ENCODE data around the gene SLC11A2. TPM values are rescaled to one million over a fixed set of nuclear protein-coding genes. Genes with fewer than 3 reads are reported as not detected.

Gene SLC11A2
- total and polyA plus RNA-seq, 2 of the 13 experiments (the other 11 are each of a cell fraction or from before 2014, with no cell fraction given) = 71.7 to 77.0 TPM

GRCh38 chr12:51067229-51067628, 41.0 kb upstream of the SLC11A2 start:
- DNase-seq (ENCODE audit: low spot score) (peak; percentile 21), ATAC-seq (peak; percentile 58)
- TF ChIP-seq ZMYM3 (CRISPR knock-in tag; IDR thresholded peaks at IDR 0.05) (0 out of 2 replicates have a peak, but pooled peaks have one; percentile 14), ZNF460 (CRISPR knock-in tag; IDR thresholded peaks at IDR 0.05; ENCODE audit: borderline replicate concordance) (peak; percentile 75; the same call in 1 of the 2 replicates), NR2F6 (IDR thresholded peaks at IDR 0.05) (no peak), NR2F6 (CRISPR knock-in tag; IDR thresholded peaks at IDR 0.05) (peak; percentile 19; the same call in 1 of the 2 replicates), RARA (CRISPR knock-in tag; IDR thresholded peaks at IDR 0.05) (0 out of 2 replicates have a peak, but pooled peaks have one; percentile 5), SOX5 (CRISPR knock-in tag; IDR thresholded peaks at IDR 0.05; ENCODE audit: borderline replicate concordance) (no peak), ZNF768 (CRISPR knock-in tag; IDR thresholded peaks at IDR 0.05) (no peak), ZNF121 (CRISPR knock-in tag; IDR thresholded peaks at IDR 0.05) (0 out of 2 replicates have a peak, but pooled peaks have one; percentile 31), HNF4A (CRISPR knock-in tag; IDR thresholded peaks at IDR 0.05) (peak; percentile 66)
- TF ChIP-seq, protein P1, sequence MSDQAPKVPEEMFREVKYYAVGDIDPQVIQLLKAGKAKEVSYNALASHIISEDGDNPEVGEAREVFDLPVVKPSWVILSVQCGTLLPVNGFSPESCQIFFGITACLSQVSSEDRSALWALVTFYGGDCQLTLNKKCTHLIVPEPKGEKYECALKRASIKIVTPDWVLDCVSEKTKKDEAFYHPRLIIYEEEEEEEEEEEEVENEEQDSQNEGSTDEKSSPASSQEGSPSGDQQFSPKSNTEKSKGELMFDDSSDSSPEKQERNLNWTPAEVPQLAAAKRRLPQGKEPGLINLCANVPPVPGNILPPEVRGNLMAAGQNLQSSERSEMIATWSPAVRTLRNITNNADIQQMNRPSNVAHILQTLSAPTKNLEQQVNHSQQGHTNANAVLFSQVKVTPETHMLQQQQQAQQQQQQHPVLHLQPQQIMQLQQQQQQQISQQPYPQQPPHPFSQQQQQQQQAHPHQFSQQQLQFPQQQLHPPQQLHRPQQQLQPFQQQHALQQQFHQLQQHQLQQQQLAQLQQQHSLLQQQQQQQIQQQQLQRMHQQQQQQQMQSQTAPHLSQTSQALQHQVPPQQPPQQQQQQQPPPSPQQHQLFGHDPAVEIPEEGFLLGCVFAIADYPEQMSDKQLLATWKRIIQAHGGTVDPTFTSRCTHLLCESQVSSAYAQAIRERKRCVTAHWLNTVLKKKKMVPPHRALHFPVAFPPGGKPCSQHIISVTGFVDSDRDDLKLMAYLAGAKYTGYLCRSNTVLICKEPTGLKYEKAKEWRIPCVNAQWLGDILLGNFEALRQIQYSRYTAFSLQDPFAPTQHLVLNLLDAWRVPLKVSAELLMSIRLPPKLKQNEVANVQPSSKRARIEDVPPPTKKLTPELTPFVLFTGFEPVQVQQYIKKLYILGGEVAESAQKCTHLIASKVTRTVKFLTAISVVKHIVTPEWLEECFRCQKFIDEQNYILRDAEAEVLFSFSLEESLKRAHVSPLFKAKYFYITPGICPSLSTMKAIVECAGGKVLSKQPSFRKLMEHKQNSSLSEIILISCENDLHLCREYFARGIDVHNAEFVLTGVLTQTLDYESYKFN (CRISPR knock-in tag; conservative IDR thresholded peaks at IDR 0.05) = peak; percentile 20; the same call in 1 of the 2 replicates
- TF ChIP-seq, protein P2, sequence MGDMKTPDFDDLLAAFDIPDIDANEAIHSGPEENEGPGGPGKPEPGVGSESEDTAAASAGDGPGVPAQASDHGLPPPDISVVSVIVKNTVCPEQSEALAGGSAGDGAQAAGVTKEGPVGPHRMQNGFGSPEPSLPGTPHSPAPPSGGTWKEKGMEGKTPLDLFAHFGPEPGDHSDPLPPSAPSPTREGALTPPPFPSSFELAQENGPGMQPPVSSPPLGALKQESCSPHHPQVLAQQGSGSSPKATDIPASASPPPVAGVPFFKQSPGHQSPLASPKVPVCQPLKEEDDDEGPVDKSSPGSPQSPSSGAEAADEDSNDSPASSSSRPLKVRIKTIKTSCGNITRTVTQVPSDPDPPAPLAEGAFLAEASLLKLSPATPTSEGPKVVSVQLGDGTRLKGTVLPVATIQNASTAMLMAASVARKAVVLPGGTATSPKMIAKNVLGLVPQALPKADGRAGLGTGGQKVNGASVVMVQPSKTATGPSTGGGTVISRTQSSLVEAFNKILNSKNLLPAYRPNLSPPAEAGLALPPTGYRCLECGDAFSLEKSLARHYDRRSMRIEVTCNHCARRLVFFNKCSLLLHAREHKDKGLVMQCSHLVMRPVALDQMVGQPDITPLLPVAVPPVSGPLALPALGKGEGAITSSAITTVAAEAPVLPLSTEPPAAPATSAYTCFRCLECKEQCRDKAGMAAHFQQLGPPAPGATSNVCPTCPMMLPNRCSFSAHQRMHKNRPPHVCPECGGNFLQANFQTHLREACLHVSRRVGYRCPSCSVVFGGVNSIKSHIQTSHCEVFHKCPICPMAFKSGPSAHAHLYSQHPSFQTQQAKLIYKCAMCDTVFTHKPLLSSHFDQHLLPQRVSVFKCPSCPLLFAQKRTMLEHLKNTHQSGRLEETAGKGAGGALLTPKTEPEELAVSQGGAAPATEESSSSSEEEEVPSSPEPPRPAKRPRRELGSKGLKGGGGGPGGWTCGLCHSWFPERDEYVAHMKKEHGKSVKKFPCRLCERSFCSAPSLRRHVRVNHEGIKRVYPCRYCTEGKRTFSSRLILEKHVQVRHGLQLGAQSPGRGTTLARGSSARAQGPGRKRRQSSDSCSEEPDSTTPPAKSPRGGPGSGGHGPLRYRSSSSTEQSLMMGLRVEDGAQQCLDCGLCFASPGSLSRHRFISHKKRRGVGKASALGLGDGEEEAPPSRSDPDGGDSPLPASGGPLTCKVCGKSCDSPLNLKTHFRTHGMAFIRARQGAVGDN (CRISPR knock-in tag; IDR thresholded peaks at IDR 0.05) = 0 out of 2 replicates have a peak, but pooled peaks have one; percentile 9
- TF ChIP-seq, protein P3, sequence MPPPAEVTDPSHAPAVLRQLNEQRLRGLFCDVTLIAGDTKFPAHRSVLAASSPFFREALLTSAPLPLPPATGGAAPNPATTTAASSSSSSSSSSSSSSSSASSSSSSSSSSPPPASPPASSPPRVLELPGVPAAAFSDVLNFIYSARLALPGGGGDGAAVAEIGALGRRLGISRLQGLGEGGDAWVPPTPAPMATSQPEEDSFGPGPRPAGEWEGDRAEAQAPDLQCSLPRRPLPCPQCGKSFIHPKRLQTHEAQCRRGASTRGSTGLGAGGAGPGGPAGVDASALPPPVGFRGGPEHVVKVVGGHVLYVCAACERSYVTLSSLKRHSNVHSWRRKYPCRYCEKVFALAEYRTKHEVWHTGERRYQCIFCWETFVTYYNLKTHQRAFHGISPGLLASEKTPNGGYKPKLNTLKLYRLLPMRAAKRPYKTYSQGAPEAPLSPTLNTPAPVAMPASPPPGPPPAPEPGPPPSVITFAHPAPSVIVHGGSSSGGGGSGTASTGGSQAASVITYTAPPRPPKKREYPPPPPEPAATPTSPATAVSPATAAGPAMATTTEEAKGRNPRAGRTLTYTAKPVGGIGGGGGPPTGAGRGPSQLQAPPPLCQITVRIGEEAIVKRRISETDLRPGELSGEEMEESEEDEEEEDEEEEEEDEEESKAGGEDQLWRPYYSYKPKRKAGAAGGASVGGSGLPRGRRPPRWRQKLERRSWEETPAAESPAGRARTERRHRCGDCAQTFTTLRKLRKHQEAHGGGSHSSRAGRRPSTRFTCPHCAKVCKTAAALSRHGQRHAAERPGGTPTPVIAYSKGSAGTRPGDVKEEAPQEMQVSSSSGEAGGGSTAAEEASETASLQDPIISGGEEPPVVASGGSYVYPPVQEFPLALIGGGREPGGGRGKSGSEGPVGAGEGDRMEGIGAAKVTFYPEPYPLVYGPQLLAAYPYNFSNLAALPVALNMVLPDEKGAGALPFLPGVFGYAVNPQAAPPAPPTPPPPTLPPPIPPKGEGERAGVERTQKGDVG (CRISPR knock-in tag; IDR thresholded peaks at IDR 0.05; ENCODE audit: borderline replicate concordance) = 0 out of 2 replicates have a peak, but pooled peaks have one; percentile 33

More at GRCh38 chr12:51067229-51067628, 41.0 kb upstream of the SLC11A2 start:
- CTCF ChIA-PET (ENCODE audit: low intra/inter-chr PET ratio, low total read pairs) = no interaction called here
- H2AFZ ChIP-seq (ENCODE audit: low read length) = no peak overlapping the region
- H3K9ac ChIP-seq (ENCODE audit: insufficient read depth, low read depth, low read length) = no peak overlapping the region
- in situ Hi-C loops (cut with HindIII; ENCODE audit: extremely low pct_ligation_motif_present, low pct_unique_long_range_greater_than_20kb) = no loop called here
- POLR2A ChIA-PET = interaction anchor here (1.2 to 2.6 kb wide), 2 partner anchors 16 to 18 kb away, joined by 7 to 18 read pairs; partner anchors contain the start of gene CSRNP2
- no peak overlapping the region for H3K27ac ChIP-seq (ENCODE audit: extremely low read length, insufficient read depth, low read length)
- peaks cover 6 to 39% of the 10 kb centered on the region in 2 experiments for H3K36me3 ChIP-seq (replicated peaks in 1 of 2; ENCODE audit: control insufficient read depth in 1 of 2, insufficient read depth in 2 of 2, low read length in 2 of 2)
- BruUV-seq (replicated peaks) = no TSS peak
- FAIRE-seq = peak; percentile 73
- no peaks in the 10 kb centered on the region for H3K27me3 ChIP-seq (ENCODE audit: control insufficient read depth in 1 of 2, insufficient read depth in 2 of 2, low read length in 2 of 2)
- no peaks in the 10 kb centered on the region for H4K20me1 ChIP-seq (ENCODE audit: insufficient read depth, low read length)
- H3K4me1 ChIP-seq (ENCODE audit: insufficient read depth, low read length) = peaks cover 44% of the 10 kb centered on the region
- no peaks in the 10 kb centered on the region for H3K9me3 ChIP-seq (ENCODE audit: low read length)
- no peak overlapping the region for H3K4me2 ChIP-seq (ENCODE audit: low read depth, low read length)
- 43% methylated on average over 2 of the region's 4 CpGs for WGBS (ENCODE audit: low lambda C conversion rate)
- H3K4me3 ChIP-seq (replicated peaks in 1 of 3; ENCODE audit: insufficient read depth in 1 of 3, low read depth in 2 of 3, low read length in 3 of 3) = no peak overlapping the region
- H3K79me2 ChIP-seq (ENCODE audit: insufficient read depth, low read length) = no peaks in the 10 kb centered on the region
- intact Hi-C loops (cut with micrococcal nuclease; ENCODE audit: unreplicated experiment) = no loop called here

Data from HepG2 (cell line).